Measurements from ENCODE around the gene HOXC13. TPM values are rescaled to one million over a fixed set of nuclear protein-coding genes. Genes with fewer than 3 reads are reported as not detected.

HOXC13 gene
- total RNA-seq, 2 experiments from 2014 or later, result 0.06 TPM; not detected in 1

DNA sequence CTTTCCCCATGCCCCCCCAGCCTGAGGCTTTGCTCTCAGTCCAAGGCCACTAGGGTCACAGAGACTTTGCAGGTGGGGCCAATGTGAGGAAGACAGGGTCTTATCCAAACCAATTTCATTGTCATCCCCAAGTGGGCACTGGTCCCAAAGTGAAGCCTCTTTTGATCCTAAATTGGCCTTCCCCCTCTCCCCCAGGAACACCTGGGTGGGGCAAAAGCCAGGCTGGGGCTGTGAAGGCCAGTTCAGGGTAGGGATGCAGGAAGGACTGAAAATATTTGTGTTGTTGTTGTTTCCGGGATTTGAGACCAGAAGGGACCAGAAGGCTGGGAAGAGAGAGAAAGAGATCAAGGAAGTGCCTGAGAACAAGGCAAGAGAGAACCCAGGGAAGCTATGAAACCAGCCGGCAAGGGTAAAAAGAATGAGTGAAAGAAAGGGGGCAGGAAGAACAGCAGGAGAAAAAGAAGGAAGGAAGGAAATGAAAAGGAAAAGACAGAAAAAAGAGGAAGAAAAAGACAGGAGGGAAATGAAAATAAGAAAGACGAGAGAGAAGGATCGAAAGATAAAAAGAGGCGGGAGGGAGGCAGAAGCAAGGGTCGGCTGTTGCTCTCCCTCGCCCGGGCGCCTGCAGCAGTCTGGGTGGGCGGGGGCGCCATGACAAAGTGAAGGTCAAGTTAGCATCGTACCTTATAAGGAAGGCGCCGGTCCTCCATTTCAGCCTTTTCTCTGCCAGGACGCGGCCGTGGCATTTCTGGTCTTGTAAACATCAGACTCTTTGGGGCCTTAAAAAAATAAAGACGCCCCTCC, 26.9 kb downstream of the HOXC13 start:
- intact Hi-C loops (cut with micrococcal nuclease; ENCODE audit: unreplicated experiment), result no loop called here
- ChIA-PET POLR2A (interaction anchor here (1.1 kb wide), 1 partner anchor 10 kb away, joined by 3 read pairs; no protein-coding TSS in a partner anchor), CTCF (ENCODE audit: unreplicated experiment) (no interaction called here)
- no peaks in the 10 kb centered on the region for H3K36me3 ChIP-seq (ENCODE audit: insufficient read depth, low read length)
- H3K27ac ChIP-seq (ENCODE audit: low read depth, low read length, poor library complexity, severe bottlenecking), result no peak overlapping the region
- H3K4me3 ChIP-seq (ENCODE audit: low read depth, low read length, poor library complexity, severe bottlenecking), result peak overlapping the region; percentile 1
- peaks cover 14% of the 10 kb centered on the region for H3K4me1 ChIP-seq (ENCODE audit: insufficient read depth, low read length, poor library complexity, severe bottlenecking)
- TF ChIP-seq, protein P1, sequence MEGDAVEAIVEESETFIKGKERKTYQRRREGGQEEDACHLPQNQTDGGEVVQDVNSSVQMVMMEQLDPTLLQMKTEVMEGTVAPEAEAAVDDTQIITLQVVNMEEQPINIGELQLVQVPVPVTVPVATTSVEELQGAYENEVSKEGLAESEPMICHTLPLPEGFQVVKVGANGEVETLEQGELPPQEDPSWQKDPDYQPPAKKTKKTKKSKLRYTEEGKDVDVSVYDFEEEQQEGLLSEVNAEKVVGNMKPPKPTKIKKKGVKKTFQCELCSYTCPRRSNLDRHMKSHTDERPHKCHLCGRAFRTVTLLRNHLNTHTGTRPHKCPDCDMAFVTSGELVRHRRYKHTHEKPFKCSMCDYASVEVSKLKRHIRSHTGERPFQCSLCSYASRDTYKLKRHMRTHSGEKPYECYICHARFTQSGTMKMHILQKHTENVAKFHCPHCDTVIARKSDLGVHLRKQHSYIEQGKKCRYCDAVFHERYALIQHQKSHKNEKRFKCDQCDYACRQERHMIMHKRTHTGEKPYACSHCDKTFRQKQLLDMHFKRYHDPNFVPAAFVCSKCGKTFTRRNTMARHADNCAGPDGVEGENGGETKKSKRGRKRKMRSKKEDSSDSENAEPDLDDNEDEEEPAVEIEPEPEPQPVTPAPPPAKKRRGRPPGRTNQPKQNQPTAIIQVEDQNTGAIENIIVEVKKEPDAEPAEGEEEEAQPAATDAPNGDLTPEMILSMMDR (conservative IDR thresholded peaks at IDR 0.05; ENCODE audit: low read length), result no peak
- no peak for TF ChIP-seq EZH2phosphoT487 (IDR thresholded peaks at IDR 0.05; ENCODE audit: borderline replicate concordance, low read depth, low read length)
- H3K9me3 ChIP-seq (ENCODE audit: low read length), result no peaks in the 10 kb centered on the region
- 0 out of 2 replicates have a peak overlapping the region, but pooled peaks have one; percentile 16 for H2AFZ ChIP-seq (ENCODE audit: low read length)
- no peaks in the 10 kb centered on the region for H4K20me1 ChIP-seq (ENCODE audit: insufficient read depth, low read length)
- no peak for DNase-seq (ENCODE audit: low spot score)
- no peaks in the 10 kb centered on the region for H3K79me2 ChIP-seq (ENCODE audit: insufficient read depth, low read depth, low read length)
- H3K4me2 ChIP-seq (ENCODE audit: low read length), result peak overlapping the region; percentile 46
- H3K9me2 ChIP-seq (ENCODE audit: insufficient read depth, low read length), result no peaks in the 10 kb centered on the region
- no TSS peak for BruUV-seq (replicated peaks)

DNA sequence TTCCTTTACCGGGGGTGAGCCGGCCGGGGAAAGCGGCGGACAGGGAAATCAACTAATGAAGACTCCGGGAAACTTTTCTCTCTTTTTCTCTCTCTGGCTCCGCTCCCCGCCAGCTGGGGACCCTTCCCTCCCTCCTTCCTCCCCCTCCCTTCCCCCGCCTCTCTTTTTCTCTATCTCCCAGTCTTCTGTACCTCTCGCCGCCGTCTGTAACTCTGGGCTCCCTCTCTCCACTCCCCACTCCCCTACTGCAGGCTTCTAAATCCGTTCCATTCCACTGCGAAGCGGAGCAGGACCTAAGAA, 27.4 kb downstream of the HOXC13 start:
- no peaks in the 10 kb centered on the region for H3K9me3 ChIP-seq (ENCODE audit: low read length)
- peak overlapping the region; percentile 46 for H3K4me2 ChIP-seq (ENCODE audit: low read length)
- H3K27ac ChIP-seq (ENCODE audit: low read depth, low read length, poor library complexity, severe bottlenecking), result no peak overlapping the region
- TF ChIP-seq, protein P1 (conservative IDR thresholded peaks at IDR 0.05; ENCODE audit: low read length), result no peak
- no peak for TF ChIP-seq EZH2phosphoT487 (IDR thresholded peaks at IDR 0.05; ENCODE audit: borderline replicate concordance, low read depth, low read length)
- H3K79me2 ChIP-seq (ENCODE audit: insufficient read depth, low read depth, low read length), result no peaks in the 10 kb centered on the region
- POLR2A ChIA-PET, result interaction anchor here (0.6 kb wide), 1 partner anchor 1655 kb away, joined by 4 read pairs; no protein-coding TSS in a partner anchor
- no peaks in the 10 kb centered on the region for H3K9me2 ChIP-seq (ENCODE audit: insufficient read depth, low read length)
- 0 out of 2 replicates have a peak overlapping the region, but pooled peaks have one; percentile 16 for H2AFZ ChIP-seq (ENCODE audit: low read length)
- intact Hi-C loops (cut with micrococcal nuclease; ENCODE audit: unreplicated experiment), result no loop called here
- no peak for DNase-seq (ENCODE audit: low spot score)
- no peaks in the 10 kb centered on the region for H3K36me3 ChIP-seq (ENCODE audit: insufficient read depth, low read length)
- peaks cover 14% of the 10 kb centered on the region for H3K4me1 ChIP-seq (ENCODE audit: insufficient read depth, low read length, poor library complexity, severe bottlenecking)
- CTCF ChIA-PET (ENCODE audit: unreplicated experiment), result no interaction called here
- BruUV-seq (replicated peaks), result no TSS peak
- H4K20me1 ChIP-seq (ENCODE audit: insufficient read depth, low read length), result no peaks in the 10 kb centered on the region
- peak overlapping the region; percentile 1 for H3K4me3 ChIP-seq (ENCODE audit: low read depth, low read length, poor library complexity, severe bottlenecking)
